Measurements from ENCODE around the gene RBM41.

- TF ChIP-seq EZH2 (IDR thresholded peaks at IDR 0.05) (no peak), POLR2AphosphoS5 (IDR thresholded peaks at IDR 0.05; ENCODE audit: borderline replicate concordance, low read depth, low read length) (no peak)
Measured at GRCh38 chrX:107050195-107050709, 68.4 kb downstream of the RBM41 start.
